Measurements from ENCODE around the gene IRX3. TPM values are rescaled to one million over a fixed set of nuclear protein-coding genes. Genes with fewer than 3 reads are reported as not detected.

The IRX3 gene
- total RNA-seq, 1 donor from 2014 or later, result 108 TPM

- H3K4me1 ChIP-seq, result no peaks in the 10 kb centered on the region
- H3K27me3 ChIP-seq (ENCODE audit: low read depth), result no peaks in the 10 kb centered on the region
- no peaks in the 10 kb centered on the region for H3K36me3 ChIP-seq
- H3K4me3 ChIP-seq, result no peak overlapping the region
- intact Hi-C loops (cut with DNase I), result no loop called here
- no peaks in the 10 kb centered on the region for H3K9me3 ChIP-seq
- DNase-seq (no peak), ATAC-seq (no peak)
- no peak overlapping the region for H3K27ac ChIP-seq
- no peak for TF ChIP-seq CTCF (IDR thresholded peaks at IDR 0.05)
Observed at GRCh38 chr16:54317101-54317611, 30.6 kb upstream of the IRX3 start.

GRCh38 chr16:54316095-54316889, 29.7 kb upstream of the IRX3 start:
- intact Hi-C loops (cut with DNase I), result no loop called here
- no peaks in the 10 kb centered on the region for H3K36me3 ChIP-seq
- no peaks in the 10 kb centered on the region for H3K4me1 ChIP-seq
- ATAC-seq (no peak), DNase-seq (no peak)
- no peak overlapping the region for H3K27ac ChIP-seq
- H3K9me3 ChIP-seq, result no peaks in the 10 kb centered on the region
- no peaks in the 10 kb centered on the region for H3K27me3 ChIP-seq (ENCODE audit: low read depth)
- TF ChIP-seq CTCF (IDR thresholded peaks at IDR 0.05), result no peak
- H3K4me3 ChIP-seq, result no peak overlapping the region

DNA sequence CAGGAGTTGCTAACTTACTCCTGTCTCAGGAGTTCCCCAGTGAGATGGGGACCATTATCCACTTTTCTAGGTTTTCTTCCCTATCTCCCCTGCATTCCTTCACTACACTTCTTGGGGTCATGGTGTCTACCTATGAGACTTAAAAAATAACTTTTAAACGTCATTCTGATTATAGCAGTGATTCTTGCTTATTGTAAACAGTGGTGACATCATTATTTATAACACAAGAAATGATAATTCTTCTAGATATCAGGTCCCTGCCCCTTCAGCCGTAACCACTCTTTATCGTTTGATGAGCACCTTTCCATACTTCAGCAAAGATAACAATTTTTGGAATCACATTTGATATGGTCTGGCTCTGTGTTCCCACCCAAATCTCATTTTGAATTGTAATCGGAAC, 27.2 kb upstream of the IRX3 start:
- DNase-seq (no peak), ATAC-seq (no peak)
- no peak for TF ChIP-seq CTCF (IDR thresholded peaks at IDR 0.05)
- H3K27ac ChIP-seq, result no peak overlapping the region
- H3K27me3 ChIP-seq (ENCODE audit: low read depth), result no peaks in the 10 kb centered on the region
- H3K36me3 ChIP-seq, result no peaks in the 10 kb centered on the region
- no peaks in the 10 kb centered on the region for H3K9me3 ChIP-seq
- H3K4me3 ChIP-seq, result no peak overlapping the region
- intact Hi-C loops (cut with DNase I), result no loop called here
- no peaks in the 10 kb centered on the region for H3K4me1 ChIP-seq

DNA sequence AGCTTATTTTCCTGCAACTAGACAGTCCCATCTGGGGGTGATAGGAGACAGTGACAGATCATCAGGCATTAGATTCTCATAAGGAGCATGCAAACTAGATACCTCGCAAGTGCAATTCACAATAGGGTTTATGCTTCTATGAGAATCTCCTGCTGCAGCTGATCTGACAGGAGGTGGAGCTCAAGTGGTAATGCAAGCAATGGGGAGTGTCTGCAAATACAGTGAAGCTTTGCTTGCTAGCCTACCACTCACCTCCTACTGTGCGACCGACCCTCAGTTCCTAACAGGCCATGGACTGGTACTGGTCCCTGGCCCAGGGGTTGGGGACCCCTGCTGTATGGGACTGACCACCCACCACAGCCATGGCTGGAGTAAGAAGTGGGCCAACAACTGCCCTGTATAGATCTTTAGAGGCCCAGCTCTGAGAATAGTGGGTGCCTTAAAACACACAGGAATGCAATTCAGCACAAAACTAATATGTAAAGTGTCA, 26.0 kb upstream of the IRX3 start:
- TF ChIP-seq CTCF (IDR thresholded peaks at IDR 0.05), result no peak
- no peak for DNase-seq
- H3K36me3 ChIP-seq, result no peaks in the 10 kb centered on the region
- H3K4me3 ChIP-seq, result no peak overlapping the region
- H3K27me3 ChIP-seq (ENCODE audit: low read depth), result no peaks in the 10 kb centered on the region
- no peaks in the 10 kb centered on the region for H3K4me1 ChIP-seq
- ATAC-seq, result no peak
- no peaks in the 10 kb centered on the region for H3K9me3 ChIP-seq
- no peak overlapping the region for H3K27ac ChIP-seq
- intact Hi-C loops (cut with DNase I), result no loop called here

DNA sequence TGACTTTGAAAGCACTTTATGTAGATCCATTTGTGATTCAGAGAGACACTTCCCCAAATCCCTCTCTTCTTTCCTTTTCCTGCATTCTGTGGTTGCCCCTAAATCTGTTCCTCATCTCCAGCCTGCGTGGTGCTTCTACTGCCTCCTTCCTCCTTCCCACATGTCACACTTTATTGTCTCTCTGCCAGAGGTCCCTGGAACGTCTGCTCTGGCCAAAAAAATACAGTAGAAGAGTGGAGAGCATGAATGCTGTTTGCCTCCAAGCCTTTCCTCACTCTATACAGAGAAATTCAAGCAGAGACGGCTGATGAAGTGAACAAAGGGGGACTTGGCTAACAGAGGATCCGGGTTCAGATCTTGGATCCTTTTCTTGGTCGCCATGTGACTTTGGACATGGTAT, 22.8 kb upstream of the IRX3 start:
- no peak for TF ChIP-seq CTCF (IDR thresholded peaks at IDR 0.05)
- ATAC-seq (no peak), DNase-seq (no peak)
- Histone ChIP-seq H3K9me3 (no peaks in the 10 kb centered on the region), H3K27me3 (ENCODE audit: low read depth) (no peaks in the 10 kb centered on the region), H3K36me3 (no peaks in the 10 kb centered on the region), H3K4me3 (no peak overlapping the region), H3K27ac (no peak overlapping the region), H3K4me1 (no peaks in the 10 kb centered on the region)
- intact Hi-C loops (cut with DNase I), result no loop called here
